GM18526 (cell line): ENCODE data around the gene SLC7A7.

ENCODE experiments used
- POLR2A ChIP-seq: IDR thresholded peaks from 3 replicates; pipeline ENCODE4 v1.6.1; 2011; ENCODE audit not compliant: insufficient read length; ENCODE audit errors: extremely low read depth

The SLC7A7 gene

GRCh38 chr14:22814941-22815713, at the start of gene SLC7A7:
TSS of gene SLC7A7 (minus strand) at chr14:22815435. CDS start at chr14:22813398, 2,037 bp downstream.
- no peak for TF ChIP-seq POLR2A

GRCh38 chr14:22864979-22865378, 49.7 kb upstream of the SLC7A7 start:
- TF ChIP-seq POLR2A: no peak

DNA sequence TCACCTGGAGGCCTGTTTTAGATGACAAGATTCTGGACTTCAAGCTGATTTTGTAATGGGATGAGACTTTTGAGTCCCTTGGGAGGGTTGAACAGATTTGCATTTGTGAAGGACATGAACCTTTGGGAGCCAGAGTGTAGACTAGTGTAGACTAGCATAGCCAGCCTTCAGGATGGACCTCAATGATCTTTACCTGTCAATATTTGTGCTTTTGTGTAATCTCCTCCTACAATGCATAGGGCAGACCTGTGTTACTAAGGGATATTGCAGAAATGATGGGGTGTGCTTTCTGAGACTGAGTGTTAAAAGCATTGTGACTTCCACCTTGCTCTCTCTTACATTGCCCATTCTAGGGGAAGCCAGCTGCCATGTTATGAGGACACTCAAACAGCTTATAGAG, 46.4 kb upstream of the SLC7A7 start:
- TF ChIP-seq POLR2A: no peak

- no peak for TF ChIP-seq POLR2A
Observed at GRCh38 chr14:22856428-22856827, 41.2 kb upstream of the SLC7A7 start.

DNA sequence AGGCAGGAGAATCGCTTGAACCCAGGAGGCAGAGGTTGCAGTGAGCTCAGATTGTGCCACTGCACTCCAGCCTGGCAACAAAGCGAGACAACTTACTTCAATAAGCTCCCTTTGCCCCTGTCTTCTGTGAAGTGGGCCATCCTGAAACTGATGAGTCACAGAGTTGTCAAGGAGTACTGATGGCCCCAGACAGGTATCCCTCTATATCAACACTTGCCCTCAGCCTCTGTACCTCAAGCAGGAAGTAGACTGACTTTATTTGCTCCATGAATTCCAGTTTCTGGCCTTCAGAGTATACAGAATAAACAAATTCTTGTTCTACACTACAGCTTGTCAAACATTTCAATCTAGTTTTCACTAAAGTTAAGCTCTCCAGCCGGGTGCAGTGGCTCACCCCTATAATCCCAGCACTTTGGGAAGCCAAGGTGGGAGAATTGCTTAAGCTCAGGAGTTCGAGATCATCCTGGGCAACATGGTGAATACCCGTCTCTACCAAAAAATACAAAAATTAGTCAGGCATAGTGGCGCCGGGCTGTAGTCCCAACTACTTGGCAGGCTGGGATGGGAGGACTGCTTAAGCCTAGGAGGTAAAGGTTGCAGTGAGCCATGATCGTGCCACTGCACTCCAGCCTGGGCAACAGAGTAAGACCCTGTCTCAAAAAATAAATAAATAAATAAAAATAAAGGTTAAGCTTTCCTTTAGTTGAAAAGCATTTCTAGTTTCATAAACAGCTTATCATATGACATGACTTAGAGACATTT, 39.9 kb upstream of the SLC7A7 start:
- no peak for TF ChIP-seq POLR2A

GRCh38 chr14:22852940-22853767, 37.9 kb upstream of the SLC7A7 start:
- no peak for TF ChIP-seq POLR2A

GRCh38 chr14:22852599-22852939, 37.3 kb upstream of the SLC7A7 start:
- no peak for TF ChIP-seq POLR2A

- no peak for TF ChIP-seq POLR2A
Observed at GRCh38 chr14:22850944-22851764, 35.9 kb upstream of the SLC7A7 start.

- no peak for TF ChIP-seq POLR2A
Observed at GRCh38 chr14:22849212-22849819, 34.1 kb upstream of the SLC7A7 start.

GRCh38 chr14:22848351-22849164, 33.3 kb upstream of the SLC7A7 start:
- TF ChIP-seq POLR2A: no peak

DNA sequence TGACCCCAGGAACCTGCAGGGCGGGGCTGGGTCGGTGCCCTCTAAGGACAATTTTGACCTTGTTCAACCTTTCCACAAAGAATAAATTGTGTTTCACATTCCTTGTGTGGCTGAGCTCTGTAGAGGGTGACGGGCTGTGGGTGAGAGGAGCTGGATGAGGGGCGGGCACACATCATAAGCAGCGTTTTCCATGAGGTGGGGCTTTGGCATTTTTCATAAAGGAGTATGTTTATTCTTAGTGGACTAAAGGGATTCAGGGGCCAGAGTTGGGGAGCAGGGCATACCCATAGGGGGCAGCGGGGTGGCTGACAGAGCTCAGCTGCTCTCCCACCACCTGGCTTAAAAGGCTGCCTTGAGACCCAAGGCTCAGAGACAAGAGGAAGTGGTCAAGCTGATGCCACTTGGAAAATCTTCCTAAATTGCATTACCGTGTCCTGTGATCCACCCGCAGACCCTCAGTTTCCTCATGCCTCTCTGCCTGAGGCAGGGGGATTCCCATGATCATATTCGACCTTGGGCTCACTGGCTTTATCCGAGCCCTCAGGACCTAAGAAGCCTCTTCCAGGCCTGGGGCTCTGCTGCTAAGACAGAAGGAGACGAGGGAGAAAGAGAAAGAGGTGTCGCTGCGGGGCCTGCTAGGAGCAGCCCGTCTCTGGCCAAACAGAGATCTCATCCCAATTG, 32.6 kb upstream of the SLC7A7 start:
- TF ChIP-seq POLR2A: no peak

DNA sequence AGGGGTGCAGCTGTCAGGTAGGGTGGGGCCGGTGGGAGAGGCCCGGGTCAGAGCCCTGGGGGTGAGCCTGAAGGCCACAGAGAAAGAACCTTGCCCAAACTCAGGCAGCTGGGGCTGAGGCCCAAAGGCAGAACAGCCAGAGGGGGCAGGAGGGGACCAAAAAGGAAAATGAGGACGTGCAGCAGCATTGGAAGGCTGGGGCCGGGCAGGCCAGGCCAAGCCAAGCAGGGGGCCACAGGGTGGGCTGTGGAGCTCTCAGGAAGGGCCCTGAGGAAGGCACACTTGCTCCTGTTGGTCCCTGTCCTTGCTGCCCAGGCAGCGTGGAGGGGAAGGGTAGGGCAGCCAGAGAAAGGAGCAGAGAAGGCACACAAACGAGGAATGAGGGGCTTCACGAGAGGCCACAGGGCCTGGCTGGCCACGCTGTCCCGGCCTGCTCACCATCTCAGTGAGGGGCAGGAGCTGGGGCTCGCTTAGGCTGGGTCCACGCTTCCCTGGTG, 31.6 kb upstream of the SLC7A7 start:
- no peak for TF ChIP-seq POLR2A
